ENCODE results near the gene SPATA2L. TPM values are rescaled to one million over a fixed set of nuclear protein-coding genes. Genes with fewer than 3 reads are reported as not detected.

SPATA2L gene
- total and polyA plus RNA-seq, 10 of the 15 experiments (the other 5 are each of a cell fraction or from before 2014, with no cell fraction given), result 0.20 to 6.9 (median 3.9) TPM; not detected in 1

DNA sequence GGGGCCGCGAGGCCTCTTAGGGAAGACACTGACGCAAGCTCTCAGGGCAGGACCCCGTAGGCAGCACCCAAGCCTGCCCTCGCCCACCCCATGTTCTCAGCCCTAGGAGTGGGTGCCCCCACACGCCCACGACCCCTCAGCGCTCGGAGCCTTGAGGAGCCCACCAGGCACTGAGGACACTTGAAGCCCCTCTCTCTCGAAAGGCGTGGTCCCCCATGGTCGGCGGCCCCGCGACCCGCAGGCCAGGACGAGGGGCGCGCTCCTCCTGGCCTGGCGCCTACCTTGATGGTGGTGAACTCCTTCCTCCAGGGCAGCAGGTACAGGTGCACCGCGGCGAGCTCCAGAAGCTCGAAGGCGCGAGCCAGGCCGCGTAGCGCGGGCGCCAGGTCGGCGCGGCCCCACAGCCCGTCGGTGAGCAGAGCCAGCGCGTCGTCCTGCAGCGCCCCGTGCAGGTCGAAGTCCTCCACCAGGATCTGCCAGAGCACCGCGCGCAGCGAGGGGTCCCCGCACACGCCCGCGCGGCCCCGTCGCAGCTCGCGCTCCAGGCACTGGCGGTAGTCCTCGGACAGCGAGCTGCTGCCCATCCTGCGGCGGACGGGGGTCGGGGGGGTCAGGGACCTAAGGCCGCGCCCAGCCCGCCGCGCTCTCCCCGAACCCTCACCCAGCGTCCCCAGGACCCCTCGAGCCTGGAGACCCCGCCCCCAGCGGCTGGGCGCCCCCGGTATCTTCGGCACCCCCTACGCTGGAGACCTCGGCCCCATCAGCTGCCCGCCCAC, 668 bp downstream of the SPATA2L start:
- Histone ChIP-seq H2AFZ (ENCODE audit: control insufficient read depth, low read depth, low read length) (peak overlapping the region; percentile 77), H3K4me2 (ENCODE audit: control insufficient read depth, insufficient read depth) (peak overlapping the region; percentile 91), H4K20me1 (ENCODE audit: control insufficient read depth, insufficient read depth) (no peaks in the 10 kb centered on the region; the same call in 1 of the 2 replicates), H3K9ac (ENCODE audit: control insufficient read depth, insufficient read depth, low read length) (peak overlapping the region; percentile 41), H3K9me3 (replicated peaks; ENCODE audit: control insufficient read depth, insufficient read depth, low read length) (no peaks in the 10 kb centered on the region), H3K4me1 (ENCODE audit: control insufficient read depth, insufficient read depth, low read length) (peaks cover 22% of the 10 kb centered on the region), H3K4me3 (peak overlapping the region; percentile 83), H3K27me3 (replicated peaks in 1 of 2; ENCODE audit: control insufficient read depth in 2 of 2, insufficient read depth in 2 of 2, low read length in 1 of 2) (no peaks in the 10 kb centered on the region), H3K27ac (ENCODE audit: control insufficient read depth, insufficient read depth) (no peak overlapping the region; the same call in 1 of the 2 replicates), H3K79me2 (ENCODE audit: control insufficient read depth, insufficient read depth, low read length) (no peaks in the 10 kb centered on the region), H3K36me3 (ENCODE audit: control insufficient read depth in 2 of 2, insufficient read depth in 2 of 2, low read length in 1 of 2) (peaks cover 0 to 2% of the 10 kb centered on the region in 2 experiments; a peak in 2 of 4 replicates)
- peak; percentile 52 for ATAC-seq
- ChIA-PET POLR2A (interaction anchor here (0.6 to 2.6 kb wide), 7 partner anchors 14 to 172 kb away, joined by 3 to 20 read pairs (median 7); partner anchors contain the start of genes CDK10 and TCF25), SMC1A (ENCODE audit: uncharacterized antibody, unreplicated experiment) (interaction anchor here (0.9 to 1.6 kb wide), 8 partner anchors 12 to 163 kb away, joined by 3 to 12 read pairs (median 4); partner anchors contain the start of gene CDK10), CTCF (interaction anchor here (0.6 to 3.2 kb wide), 28 partner anchors 14 to 212 kb away, joined by 3 to 56 read pairs (median 4); partner anchors contain the start of genes CDK10, CHMP1A, SPATA33 and TCF25), RAD21 (ENCODE audit: unreplicated experiment) (interaction anchor here (0.6 to 3.5 kb wide), 16 partner anchors 14 to 888 kb away, joined by 3 to 26 read pairs (median 5); partner anchors contain the start of genes CDK10, CHMP1A, CPNE7 and SPATA33)
- WGBS (ENCODE audit: insufficient coverage, insufficient replicate concordance, low lambda C conversion rate, missing lambda C conversion rate), result 1% methylated on average over 75 of the region's 78 CpGs
- in situ Hi-C loops (cut with MboI) (loop anchor here (5.0 to 10.0 kb wide), 2 partner anchors 94 to 161 kb away; no protein-coding TSS in a partner anchor), intact Hi-C loops (cut with micrococcal nuclease; ENCODE audit: unreplicated experiment) (loop anchor here (1.0 to 10.0 kb wide), 2 partner anchors 160 to 214 kb away; partner anchors contain the start of gene MC1R)
- no peak for DNase-seq (ENCODE audit: low read depth, low spot score)
- no peak for FAIRE-seq
- BruUV-seq (replicated peaks), result TSS peak; percentile 50
- TF ChIP-seq, protein P1, sequence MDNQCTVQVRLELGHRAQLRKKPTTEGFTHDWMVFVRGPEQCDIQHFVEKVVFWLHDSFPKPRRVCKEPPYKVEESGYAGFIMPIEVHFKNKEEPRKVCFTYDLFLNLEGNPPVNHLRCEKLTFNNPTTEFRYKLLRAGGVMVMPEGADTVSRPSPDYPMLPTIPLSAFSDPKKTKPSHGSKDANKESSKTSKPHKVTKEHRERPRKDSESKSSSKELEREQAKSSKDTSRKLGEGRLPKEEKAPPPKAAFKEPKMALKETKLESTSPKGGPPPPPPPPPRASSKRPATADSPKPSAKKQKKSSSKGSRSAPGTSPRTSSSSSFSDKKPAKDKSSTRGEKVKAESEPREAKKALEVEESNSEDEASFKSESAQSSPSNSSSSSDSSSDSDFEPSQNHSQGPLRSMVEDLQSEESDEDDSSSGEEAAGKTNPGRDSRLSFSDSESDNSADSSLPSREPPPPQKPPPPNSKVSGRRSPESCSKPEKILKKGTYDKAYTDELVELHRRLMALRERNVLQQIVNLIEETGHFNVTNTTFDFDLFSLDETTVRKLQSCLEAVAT (IDR thresholded peaks at IDR 0.05), result no peak
- TF ChIP-seq NR2F1 (conservative IDR thresholded peaks at IDR 0.05) (peak; percentile 17; the same call in 1 of the 2 replicates), ZNF274 (IDR thresholded peaks at IDR 0.05; ENCODE audit: insufficient read depth, insufficient read length) (no peak), BHLHE40 (IDR thresholded peaks at IDR 0.05; ENCODE audit: borderline replicate concordance in 1 of 2, low read depth in 2 of 2, low read length in 1 of 2) (peak in 1 of 2 experiments; percentile 61; a peak in 2 of 4 replicates), TCF7 (IDR thresholded peaks at IDR 0.05; ENCODE audit: borderline replicate concordance) (no peak), LARP7 (IDR thresholded peaks at IDR 0.05) (peak; percentile 76), IKZF1 (conservative IDR thresholded peaks at IDR 0.05) (no peak)
- TF ChIP-seq, protein P2, sequence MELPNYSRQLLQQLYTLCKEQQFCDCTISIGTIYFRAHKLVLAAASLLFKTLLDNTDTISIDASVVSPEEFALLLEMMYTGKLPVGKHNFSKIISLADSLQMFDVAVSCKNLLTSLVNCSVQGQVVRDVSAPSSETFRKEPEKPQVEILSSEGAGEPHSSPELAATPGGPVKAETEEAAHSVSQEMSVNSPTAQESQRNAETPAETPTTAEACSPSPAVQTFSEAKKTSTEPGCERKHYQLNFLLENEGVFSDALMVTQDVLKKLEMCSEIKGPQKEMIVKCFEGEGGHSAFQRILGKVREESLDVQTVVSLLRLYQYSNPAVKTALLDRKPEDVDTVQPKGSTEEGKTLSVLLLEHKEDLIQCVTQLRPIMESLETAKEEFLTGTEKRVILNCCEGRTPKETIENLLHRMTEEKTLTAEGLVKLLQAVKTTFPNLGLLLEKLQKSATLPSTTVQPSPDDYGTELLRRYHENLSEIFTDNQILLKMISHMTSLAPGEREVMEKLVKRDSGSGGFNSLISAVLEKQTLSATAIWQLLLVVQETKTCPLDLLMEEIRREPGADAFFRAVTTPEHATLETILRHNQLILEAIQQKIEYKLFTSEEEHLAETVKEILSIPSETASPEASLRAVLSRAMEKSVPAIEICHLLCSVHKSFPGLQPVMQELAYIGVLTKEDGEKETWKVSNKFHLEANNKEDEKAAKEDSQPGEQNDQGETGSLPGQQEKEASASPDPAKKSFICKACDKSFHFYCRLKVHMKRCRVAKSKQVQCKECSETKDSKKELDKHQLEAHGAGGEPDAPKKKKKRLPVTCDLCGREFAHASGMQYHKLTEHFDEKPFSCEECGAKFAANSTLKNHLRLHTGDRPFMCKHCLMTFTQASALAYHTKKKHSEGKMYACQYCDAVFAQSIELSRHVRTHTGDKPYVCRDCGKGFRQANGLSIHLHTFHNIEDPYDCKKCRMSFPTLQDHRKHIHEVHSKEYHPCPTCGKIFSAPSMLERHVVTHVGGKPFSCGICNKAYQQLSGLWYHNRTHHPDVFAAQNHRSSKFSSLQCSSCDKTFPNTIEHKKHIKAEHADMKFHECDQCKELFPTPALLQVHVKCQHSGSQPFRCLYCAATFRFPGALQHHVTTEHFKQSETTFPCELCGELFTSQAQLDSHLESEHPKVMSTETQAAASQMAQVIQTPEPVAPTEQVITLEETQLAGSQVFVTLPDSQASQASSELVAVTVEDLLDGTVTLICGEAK (IDR thresholded peaks at IDR 0.05; ENCODE audit: borderline replicate concordance), result no peak
- TF ChIP-seq, protein P3, sequence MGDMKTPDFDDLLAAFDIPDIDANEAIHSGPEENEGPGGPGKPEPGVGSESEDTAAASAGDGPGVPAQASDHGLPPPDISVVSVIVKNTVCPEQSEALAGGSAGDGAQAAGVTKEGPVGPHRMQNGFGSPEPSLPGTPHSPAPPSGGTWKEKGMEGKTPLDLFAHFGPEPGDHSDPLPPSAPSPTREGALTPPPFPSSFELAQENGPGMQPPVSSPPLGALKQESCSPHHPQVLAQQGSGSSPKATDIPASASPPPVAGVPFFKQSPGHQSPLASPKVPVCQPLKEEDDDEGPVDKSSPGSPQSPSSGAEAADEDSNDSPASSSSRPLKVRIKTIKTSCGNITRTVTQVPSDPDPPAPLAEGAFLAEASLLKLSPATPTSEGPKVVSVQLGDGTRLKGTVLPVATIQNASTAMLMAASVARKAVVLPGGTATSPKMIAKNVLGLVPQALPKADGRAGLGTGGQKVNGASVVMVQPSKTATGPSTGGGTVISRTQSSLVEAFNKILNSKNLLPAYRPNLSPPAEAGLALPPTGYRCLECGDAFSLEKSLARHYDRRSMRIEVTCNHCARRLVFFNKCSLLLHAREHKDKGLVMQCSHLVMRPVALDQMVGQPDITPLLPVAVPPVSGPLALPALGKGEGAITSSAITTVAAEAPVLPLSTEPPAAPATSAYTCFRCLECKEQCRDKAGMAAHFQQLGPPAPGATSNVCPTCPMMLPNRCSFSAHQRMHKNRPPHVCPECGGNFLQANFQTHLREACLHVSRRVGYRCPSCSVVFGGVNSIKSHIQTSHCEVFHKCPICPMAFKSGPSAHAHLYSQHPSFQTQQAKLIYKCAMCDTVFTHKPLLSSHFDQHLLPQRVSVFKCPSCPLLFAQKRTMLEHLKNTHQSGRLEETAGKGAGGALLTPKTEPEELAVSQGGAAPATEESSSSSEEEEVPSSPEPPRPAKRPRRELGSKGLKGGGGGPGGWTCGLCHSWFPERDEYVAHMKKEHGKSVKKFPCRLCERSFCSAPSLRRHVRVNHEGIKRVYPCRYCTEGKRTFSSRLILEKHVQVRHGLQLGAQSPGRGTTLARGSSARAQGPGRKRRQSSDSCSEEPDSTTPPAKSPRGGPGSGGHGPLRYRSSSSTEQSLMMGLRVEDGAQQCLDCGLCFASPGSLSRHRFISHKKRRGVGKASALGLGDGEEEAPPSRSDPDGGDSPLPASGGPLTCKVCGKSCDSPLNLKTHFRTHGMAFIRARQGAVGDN (IDR thresholded peaks at IDR 0.05), result peak; percentile 17
- TF ChIP-seq, protein P4, sequence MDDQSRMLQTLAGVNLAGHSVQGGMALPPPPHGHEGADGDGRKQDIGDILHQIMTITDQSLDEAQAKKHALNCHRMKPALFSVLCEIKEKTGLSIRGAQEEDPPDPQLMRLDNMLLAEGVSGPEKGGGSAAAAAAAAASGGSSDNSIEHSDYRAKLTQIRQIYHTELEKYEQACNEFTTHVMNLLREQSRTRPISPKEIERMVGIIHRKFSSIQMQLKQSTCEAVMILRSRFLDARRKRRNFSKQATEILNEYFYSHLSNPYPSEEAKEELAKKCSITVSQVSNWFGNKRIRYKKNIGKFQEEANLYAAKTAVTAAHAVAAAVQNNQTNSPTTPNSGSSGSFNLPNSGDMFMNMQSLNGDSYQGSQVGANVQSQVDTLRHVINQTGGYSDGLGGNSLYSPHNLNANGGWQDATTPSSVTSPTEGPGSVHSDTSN (IDR thresholded peaks at IDR 0.05; ENCODE audit: insufficient replicate concordance, low read depth, low read length), result no peak
